GM12801 (cell line): Measurements from ENCODE around the gene ARID5B.

ENCODE experiments used
- TF ChIP-seq, protein P1 (sequence below): IDR thresholded peaks from one replicate; pipeline ENCODE4 v1.5.1; 2011; ENCODE audit warnings: control low read depth; ENCODE audit not compliant: insufficient read length; ENCODE audit errors: extremely low read depth

The ARID5B gene

DNA sequence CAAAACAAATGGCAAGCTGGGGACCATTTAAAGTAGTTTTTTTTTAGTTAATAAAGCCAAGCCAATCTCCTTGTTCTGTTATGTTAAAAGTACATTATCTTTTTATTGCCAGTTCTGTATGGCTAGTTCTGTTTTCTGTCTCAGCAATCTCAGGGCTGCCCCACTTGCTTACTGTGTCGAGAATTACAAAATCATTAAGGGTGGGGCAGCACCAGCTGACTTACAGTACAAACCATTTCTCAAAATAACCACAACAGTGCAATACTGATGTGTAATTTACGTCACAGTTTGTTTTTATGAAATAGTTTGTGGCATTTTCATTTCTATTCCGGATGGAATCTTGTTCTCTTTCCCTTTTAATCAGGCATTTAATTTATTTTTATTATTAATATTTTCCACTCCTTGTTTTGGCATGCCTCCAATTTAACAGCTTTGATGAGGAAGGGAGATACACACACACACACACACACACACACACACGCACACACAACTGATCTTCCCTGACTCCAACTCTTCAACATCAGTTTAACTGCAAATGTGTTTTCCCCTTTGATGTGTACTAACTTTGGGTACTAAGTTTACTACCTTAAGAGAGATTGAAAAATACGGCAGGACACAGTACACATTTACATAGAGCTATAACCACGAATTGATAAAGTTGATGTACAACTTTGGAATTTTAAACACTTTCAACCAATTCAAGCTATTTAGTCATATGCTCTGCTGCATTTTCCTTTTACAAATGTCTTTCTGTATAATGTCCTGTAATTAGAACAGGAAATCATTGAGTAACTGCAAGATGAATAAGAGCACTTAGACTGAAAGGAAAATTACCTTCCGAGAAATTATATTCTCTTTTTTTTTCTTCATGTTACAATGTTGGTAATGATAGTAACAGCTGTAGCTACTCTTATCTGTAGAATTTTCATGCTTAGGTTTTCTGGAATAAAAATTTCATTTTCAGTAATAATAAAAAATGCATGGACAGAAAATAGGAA, 91.5 kb downstream of the ARID5B start:
- TF ChIP-seq, protein P1, sequence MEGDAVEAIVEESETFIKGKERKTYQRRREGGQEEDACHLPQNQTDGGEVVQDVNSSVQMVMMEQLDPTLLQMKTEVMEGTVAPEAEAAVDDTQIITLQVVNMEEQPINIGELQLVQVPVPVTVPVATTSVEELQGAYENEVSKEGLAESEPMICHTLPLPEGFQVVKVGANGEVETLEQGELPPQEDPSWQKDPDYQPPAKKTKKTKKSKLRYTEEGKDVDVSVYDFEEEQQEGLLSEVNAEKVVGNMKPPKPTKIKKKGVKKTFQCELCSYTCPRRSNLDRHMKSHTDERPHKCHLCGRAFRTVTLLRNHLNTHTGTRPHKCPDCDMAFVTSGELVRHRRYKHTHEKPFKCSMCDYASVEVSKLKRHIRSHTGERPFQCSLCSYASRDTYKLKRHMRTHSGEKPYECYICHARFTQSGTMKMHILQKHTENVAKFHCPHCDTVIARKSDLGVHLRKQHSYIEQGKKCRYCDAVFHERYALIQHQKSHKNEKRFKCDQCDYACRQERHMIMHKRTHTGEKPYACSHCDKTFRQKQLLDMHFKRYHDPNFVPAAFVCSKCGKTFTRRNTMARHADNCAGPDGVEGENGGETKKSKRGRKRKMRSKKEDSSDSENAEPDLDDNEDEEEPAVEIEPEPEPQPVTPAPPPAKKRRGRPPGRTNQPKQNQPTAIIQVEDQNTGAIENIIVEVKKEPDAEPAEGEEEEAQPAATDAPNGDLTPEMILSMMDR = no peak

DNA sequence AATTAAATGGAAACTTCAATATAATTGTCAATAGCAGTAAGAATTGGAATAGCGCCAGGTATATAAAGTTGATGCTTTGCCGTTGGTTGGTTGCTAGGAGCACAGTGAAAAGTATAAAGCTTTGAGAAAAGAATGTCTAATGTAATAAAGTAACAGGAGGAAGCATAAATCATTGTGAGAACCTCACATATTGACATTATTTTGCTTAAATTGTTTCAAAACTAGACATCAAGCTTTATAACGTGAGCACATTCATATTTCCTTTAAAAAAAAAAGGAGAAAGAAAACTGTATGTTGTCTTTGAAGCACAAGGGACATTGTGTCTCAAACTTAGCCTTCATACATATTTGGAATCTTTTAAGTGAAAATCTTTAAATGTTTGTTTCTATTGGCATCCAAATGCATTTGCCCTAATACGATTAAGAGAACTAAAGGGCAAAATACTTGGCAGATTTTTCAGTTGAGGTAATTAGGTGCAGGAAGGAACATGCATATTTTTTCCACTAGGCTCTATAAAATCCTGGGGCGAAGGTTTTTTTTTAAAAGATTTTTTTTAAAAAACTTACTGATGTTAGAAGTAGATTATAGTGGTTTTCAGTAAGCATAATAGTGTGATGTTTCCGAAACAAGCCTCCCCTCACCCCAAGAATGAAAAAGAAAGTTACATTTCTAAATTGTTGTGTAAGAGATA, 92.4 kb downstream of the ARID5B start:
- TF ChIP-seq, protein P1 = no peak

DNA sequence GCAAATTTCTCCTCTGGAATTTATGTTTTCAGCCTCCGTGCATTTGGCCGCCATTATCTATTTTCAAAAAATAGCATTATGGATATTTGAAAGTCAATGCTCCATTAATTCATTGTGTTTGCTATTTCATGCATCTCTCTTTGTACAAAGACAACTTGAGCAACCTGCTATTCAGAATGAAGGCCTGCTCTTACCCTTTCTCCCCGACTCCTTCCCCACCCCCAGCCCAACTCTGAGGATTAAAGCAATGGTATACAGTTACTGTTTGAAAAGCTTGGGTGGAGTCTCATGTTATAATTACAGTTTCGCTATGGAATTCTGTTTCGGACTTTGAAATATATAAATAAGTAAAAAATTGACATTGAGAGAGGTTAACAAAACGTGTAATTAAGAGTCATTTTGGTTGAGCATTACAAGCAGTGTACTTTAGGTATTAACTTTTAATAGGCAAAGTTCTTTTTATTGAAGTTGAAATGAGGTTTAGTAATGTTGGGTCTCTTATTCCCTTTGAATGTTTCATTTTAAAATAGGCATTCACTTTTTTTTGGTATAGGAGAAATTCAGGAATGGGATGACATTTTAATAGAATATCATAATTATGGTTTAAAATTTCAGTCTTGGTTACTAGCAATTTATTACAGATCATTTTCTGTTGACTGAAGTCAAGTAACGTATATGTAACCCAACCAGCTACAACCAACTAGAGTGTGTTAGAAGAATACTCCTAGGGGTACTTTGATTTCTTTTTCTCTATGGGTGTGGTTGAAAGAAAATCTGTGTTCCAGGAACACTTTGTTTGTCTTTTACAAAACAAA, 93.1 kb downstream of the ARID5B start:
- TF ChIP-seq, protein P1 = no peak

DNA sequence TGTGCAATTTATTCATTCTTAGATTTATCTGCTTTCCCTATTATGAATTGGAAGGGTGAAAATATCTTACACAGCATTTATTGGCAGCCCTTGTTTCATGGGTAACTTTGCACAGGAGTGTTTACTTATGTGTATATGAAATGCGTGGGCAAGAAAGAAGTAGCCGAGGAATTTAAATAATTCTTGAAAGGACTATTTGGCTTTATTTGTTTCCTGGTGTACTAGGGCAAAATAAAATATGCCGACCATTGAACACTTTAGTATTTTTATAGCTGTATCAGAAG, 93.7 kb downstream of the ARID5B start:
- TF ChIP-seq, protein P1 = no peak

DNA sequence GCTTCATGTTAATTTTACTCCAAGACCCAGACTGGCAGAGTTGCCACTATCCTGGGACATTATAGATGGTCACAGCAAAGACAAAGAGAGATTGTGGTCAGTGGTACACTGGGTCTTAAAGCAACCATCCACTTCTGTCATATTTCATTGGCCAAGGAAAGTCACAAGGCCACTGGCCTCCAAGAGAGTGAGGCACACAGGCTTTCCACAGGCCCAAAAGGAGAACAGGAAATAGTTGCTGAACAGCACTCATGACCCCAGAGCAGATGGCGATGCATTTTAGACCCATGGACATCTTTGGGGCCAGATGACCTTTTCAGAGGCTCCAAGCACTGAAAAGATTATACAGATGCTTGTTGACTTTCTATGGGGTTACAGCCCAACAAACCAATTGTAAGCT, 97.4 kb downstream of the ARID5B start:
- TF ChIP-seq, protein P1 = no peak

DNA sequence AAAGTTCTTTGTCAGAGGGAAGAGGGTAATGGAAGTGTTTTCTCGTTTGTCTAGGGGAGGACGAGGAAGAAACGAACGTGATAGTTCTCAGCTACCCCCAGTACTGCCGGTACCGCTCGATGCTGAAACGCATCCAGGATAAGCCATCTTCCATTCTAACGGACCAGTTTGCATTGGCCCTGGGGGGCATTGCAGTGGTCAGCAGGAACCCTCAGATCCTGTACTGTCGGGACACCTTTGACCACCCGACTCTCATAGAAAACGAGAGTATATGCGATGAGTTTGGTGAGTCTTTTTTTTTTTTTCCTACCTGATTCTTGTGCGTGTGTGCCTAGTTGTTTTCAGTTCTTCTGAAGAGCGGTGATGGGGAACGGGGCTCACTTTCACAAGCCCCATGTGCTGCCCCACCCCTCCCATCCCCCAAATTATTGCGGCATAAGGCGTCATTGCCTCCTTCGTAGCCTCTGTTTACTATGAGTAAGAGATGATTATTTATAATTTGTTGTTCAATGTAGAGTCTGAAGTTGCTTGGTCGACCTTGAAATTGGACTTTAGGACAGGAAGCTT, 98.6 kb downstream of the ARID5B start:
- TF ChIP-seq, protein P1 = no peak

DNA sequence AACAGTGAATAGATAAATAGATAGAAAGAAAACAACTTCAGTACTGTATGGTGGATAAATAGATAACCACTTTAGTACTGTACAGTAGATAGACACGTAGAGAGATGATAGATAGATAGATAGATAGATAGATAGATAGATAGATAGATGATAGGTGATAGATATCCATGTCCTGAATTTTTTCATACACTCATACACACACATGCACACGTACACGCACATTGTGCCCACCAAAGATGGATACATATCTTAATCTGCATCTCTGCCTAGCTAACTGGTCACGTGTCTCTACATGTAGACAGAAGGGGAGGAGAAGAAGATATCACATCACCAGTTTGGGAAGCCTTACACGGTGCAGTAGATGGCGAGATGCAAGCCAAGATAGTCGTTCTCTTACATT, 99.2 kb downstream of the ARID5B start:
- TF ChIP-seq, protein P1 = no peak
